Measurements from ENCODE around the gene MRPL41. TPM values are rescaled to one million over a fixed set of nuclear protein-coding genes. Genes with fewer than 3 reads are reported as not detected.

Gene MRPL41
- total and polyA plus RNA-seq, 2 of the 13 experiments (the other 11 are each of a cell fraction or from before 2014, with no cell fraction given) = 20.9 to 54.0 TPM

GRCh38 chr9:137590469-137591383, 39.0 kb downstream of the MRPL41 start, which contains the start of gene ZMYND19 (continued):
- no peak for TF ChIP-seq ZNF784 (CRISPR knock-in tag; IDR thresholded peaks at IDR 0.05; ENCODE audit: borderline replicate concordance)
- no peak for TF ChIP-seq ZHX1 (CRISPR knock-in tag; IDR thresholded peaks at IDR 0.05; ENCODE audit: low read depth)
- TF ChIP-seq MNT (IDR thresholded peaks at IDR 0.05) = no peak
- peak; percentile 53; the same call in 1 of the 2 replicates for TF ChIP-seq ZNF574 (CRISPR knock-in tag; IDR thresholded peaks at IDR 0.05)
- no peak for TF ChIP-seq ZNF253 (CRISPR knock-in tag; IDR thresholded peaks at IDR 0.05; ENCODE audit: borderline replicate concordance)
- no peak for TF ChIP-seq ZNF10 (CRISPR knock-in tag; IDR thresholded peaks at IDR 0.05; ENCODE audit: borderline replicate concordance, low read depth)
- no peak for TF ChIP-seq HNRNPL (IDR thresholded peaks at IDR 0.05; ENCODE audit: low read depth, low read length)
- TF ChIP-seq GABPB1 (CRISPR knock-in tag; IDR thresholded peaks at IDR 0.05) = peak; percentile 45; the same call in 1 of the 2 replicates
- TF ChIP-seq SP1 (IDR thresholded peaks at IDR 0.05) = no peak
- TF ChIP-seq SP1 (CRISPR knock-in tag; IDR thresholded peaks at IDR 0.05) = peak; percentile 72
- TF ChIP-seq E2F1 (CRISPR knock-in tag; IDR thresholded peaks at IDR 0.05) = no peak
- TF ChIP-seq ZNF224 (CRISPR knock-in tag; IDR thresholded peaks at IDR 0.05) = 0 out of 2 replicates have a peak, but pooled peaks have one; percentile 51
- no peak for TF ChIP-seq ZNF256 (CRISPR knock-in tag; conservative IDR thresholded peaks at IDR 0.05)
- TF ChIP-seq FOXC1 (CRISPR knock-in tag; IDR thresholded peaks at IDR 0.05; ENCODE audit: borderline replicate concordance) = 0 out of 2 replicates have a peak, but pooled peaks have one; percentile 38
- TF ChIP-seq ZNF331 (CRISPR knock-in tag; IDR thresholded peaks at IDR 0.05) = no peak
- no peak for TF ChIP-seq ZFP1 (CRISPR knock-in tag; IDR thresholded peaks at IDR 0.05)
- 0 out of 2 replicates have a peak, but pooled peaks have one; percentile 34 for TF ChIP-seq TMF1 (CRISPR knock-in tag; IDR thresholded peaks at IDR 0.05; ENCODE audit: low read depth)
- TF ChIP-seq ARID3A (IDR thresholded peaks at IDR 0.05; ENCODE audit: low read depth, low read length) = no peak

All from HepG2 (cell line).